Stimulated activated CD4-positive, alpha-beta T cell treated with anti-CD3 and anti-CD28 coated beads, Interleukin-15, amount 100 ng/mL, for 1 hour (primary cell): ENCODE results near the gene FRAT1.
"Not testable (repeated sequence)": the region's sequence is repeated elsewhere in the genome, so short reads cannot be mapped to it uniquely, and the experiment has no call there.

Experiments
- DNase-seq, 2 donors: peaks; one replicate each; pipeline ENCODE4 v3.0.0-alpha.2; 2020; ENCODE audit warnings: low read depth in 1 of 2, low spot score in 1 of 2

FRAT1 gene, protein sequence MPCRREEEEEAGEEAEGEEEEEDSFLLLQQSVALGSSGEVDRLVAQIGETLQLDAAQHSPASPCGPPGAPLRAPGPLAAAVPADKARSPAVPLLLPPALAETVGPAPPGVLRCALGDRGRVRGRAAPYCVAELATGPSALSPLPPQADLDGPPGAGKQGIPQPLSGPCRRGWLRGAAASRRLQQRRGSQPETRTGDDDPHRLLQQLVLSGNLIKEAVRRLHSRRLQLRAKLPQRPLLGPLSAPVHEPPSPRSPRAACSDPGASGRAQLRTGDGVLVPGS

DNA sequence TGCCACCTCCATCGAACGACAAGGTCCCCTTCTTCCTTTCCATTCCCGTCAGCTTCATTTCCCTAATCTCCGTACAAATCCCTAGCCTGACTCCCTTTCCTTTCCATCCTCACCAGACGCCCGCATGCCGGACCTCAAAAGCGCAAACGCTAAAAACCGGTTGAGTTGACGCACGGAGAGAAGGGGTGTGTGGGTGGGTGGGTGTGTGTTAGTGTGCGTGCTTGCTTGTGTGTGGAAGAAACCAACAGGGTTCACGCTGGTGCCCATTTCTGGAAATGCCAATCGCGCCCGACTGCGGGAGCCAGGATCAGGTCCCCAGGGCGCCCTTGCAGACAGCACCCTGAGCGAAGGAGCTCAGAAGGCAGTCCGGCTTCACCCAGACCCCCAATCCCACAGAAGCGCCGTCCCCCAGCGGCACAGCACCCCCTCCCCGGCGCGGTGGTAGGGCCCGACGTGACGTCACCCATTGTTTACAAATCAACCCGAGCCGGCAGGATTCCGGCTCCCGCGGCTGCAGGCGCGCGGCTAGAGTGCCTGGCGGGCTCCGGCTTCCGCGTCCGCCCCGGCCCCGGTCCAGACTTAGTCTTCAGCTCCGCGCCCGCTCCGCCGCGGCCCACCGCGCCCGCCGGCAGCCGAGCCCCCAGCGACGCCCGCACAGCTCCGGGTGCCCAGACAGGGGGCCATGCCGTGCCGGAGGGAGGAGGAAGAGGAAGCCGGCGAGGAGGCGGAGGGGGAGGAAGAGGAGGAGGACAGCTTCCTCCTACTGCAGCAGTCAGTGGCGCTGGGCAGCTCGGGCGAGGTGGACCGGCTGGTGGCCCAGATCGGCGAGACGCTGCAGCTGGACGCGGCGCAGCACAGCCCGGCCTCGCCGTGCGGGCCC, at the start of gene FRAT1:
FRAT1 (plus strand) TSS at position 500 of the 880 bp plus-strand sequence; CDS start at position 683, 183 bp downstream.
- peak; percentile 81 for DNase-seq

DNA sequence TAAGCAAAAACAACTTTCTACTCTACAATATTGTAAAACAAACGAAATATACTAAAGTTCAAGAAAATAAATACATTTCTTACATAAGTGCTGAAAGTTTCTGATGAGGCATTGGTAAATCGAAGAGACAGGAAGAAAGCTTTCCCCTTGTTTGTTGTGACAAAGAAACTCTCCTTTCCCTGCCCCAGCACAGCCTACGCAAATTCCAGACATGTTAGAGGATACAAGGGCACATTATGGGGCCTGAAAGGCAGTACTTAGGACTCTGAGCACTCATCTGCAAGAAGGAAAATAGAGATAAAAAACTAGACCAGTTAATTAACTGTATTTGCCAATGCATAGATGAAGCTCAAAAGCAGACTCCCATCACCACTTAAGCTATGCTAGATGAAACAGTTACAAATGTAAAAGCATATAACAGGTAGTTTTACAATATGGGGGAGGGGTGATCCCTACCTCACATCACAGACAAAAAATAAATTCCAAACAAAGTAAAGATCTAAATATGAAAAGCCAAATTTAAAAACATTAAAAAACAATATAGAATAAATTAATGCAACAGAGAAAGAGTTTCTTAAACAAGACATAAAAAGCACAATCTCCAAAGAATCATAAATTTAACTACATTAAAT, 48.4 kb upstream of the FRAT1 start:
- DNase-seq, result no peak

DNA sequence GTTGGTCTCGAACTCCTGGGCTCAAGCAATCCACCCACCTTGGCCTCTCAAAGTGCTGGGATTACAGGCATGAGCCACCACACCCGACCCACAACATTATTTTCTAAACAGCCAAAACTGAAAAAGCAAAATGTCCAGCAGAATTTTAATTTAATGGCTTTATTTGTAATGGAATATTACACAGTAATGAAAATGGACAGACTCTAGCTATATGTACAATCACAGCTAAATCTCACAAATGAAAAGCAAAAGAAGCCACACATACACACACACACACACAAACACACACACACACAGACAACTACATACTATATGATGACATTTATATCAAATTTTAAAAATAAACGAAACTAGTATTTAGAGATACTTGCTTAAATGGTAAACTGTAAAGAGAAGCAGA, 45.4 kb upstream of the FRAT1 start:
- DNase-seq, result no peak

DNA sequence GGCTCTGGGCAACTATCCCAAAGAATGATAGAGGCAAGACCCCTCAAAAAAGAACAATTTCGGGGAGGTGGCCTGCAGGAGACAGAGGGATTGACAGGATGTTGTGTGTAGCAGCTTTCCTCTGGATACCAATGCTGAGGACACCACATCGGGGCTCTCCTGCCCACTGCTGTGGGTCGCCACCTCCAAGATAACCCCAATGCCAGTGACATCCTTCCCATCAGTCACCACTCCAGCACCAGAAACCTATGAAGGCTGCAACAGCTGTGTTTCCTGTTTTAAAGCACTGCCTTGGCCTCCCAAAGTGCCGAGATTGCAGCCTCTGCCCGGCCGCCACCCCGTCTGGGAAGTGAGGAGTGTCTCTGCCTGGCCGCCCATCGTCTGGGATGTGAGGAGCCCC, 44.2 kb upstream of the FRAT1 start:
- DNase-seq, result no peak

DNA sequence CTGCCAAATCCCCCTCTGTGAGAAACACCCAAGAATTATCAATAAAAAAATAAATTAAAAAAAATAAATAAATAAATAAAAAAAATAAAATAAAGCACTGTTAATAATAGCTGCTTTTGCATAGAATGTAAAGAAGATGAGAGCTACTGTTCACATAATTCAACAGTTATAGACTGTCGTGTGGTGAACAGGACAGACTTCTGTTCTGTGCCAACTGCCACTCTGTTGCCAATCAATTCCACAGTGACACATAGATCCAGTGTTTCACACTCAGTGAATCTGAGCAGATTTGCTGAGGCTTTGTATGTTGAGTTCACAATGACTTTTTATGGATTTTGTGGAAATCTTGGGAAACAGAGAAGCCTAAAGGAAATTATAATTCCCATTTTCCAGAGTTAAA, 41.5 kb upstream of the FRAT1 start:
- DNase-seq, result no peak

DNA sequence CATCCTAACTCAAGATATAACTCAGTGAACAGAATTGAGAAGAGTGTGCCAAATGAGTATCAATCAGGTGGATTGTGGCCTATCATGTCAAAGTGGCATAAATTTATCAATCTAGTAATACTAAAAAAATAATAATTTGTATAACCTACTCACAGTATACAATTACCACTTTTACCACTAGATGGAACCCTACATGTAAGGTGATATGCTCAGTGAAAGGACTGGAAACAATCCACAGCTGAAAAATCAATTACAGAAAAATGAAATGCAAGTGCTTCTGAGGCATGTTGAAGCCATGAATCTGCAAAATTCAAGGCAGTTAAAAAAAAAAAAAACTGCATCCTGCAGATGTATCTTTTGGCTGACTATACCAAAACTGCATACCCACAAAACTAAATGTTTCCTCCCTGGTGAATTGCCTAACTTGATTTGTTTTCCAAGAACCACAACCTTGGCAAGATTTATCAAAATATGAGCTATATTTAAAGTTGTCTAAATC, 40.5 kb upstream of the FRAT1 start:
- DNase-seq, result no peak

DNA sequence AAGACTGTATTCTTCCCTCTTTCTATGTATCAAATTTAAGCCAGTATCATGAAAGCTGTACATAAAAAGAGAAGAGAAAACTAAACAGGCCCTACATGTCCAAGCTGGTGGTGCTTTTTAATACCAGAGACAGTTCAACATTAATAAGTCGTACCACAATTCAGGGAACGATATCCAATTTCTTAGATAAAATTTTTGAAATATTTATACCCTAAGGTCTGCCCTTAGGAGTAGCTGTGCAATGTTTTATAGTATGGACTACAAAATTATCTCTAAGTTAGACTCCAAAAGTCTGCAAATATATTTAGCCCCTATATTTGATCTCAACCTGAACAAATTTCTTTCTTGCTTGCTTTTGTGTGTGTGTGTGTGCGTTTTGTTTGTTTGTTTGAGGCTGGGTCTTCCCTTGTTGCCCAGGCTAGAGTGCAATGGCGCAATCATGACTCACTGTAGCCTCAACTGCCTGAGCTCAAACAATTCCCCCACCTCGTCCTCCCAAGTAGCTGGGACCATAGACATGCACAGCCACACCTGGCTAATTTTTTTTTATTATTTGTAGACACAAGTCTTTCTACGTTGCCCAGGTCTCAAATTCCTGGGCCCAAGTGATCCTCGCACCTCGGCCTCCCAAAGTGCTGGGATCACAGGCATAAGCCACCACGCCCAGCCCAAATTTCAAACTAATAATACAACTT, 39.8 kb upstream of the FRAT1 start:
- DNase-seq, result no peak

DNA sequence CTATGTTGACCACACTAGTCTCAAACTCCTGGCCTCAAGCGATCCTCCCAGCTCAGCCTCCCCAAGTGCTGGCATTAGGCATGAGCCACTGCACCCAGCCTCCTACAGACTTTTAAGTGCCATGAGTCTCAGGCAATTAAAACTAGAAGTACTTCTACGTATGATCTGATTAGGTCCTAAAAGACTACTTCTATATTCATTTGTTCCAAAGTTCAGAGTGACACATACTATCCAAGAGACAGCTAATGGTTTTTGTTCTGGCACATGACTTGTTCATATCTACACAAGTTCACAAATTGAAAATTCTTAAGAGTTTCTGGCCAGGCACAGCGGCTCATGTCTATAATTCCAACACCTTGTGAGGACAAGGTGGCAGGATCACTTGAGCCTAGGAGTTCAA, 38.3 kb upstream of the FRAT1 start:
- DNase-seq, result no peak

DNA sequence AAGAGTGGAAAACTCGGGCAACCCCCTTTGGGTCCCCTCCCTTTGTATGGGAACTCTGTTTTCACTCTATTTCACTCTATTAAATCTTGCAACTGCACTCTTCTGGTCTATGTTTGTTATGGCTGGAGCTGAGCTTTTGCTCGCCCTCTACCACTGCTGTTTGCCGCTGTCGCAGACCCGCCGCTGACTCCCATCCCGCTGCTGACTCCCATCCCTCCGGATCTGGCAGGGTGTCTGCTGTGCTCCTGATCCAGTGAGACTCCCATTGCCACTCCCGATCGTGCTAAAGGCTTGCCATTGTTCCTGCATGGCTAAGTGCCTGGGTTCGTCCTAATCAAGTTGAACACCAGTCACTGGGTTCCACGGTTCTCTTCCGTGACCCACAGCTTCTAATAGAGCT, 29.0 kb upstream of the FRAT1 start:
- DNase-seq, result not testable (repeated sequence)

DNA sequence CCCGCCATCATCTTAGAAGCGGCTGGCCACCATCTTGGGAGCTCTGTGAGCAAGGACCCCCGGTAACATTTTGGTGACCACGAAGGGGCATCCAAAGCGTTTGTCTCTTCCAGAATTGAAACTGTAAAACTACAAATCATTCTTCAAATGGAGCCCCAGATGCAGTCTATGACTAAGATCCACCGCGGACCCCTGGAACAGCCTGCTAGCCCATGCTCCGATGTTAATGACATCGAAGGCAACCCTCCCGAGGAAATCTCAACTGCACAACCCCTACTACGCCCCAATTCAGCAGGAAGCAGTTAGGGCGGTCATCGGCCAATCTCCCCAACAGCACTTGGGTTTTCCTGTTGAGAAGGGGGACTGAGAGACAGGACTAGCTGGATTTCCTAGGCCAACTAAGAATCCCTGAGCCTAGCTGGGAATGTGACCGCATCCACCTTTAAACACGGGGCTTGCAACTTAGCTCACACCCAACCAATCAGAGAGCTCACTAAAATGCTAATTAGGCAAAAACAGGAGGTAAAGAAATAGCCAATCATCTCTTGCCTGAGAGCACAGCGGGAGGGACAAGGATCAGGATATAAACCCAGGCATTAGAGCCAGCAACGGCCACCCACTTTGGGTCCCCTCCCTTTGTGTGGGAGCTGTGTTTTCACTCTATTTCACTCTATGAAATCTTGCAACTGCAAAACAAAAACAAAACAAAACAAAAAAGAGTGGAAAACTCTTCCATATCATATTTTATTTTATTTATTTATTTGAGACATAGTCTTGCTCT, 28.3 kb upstream of the FRAT1 start:
- DNase-seq, result not testable (repeated sequence)

DNA sequence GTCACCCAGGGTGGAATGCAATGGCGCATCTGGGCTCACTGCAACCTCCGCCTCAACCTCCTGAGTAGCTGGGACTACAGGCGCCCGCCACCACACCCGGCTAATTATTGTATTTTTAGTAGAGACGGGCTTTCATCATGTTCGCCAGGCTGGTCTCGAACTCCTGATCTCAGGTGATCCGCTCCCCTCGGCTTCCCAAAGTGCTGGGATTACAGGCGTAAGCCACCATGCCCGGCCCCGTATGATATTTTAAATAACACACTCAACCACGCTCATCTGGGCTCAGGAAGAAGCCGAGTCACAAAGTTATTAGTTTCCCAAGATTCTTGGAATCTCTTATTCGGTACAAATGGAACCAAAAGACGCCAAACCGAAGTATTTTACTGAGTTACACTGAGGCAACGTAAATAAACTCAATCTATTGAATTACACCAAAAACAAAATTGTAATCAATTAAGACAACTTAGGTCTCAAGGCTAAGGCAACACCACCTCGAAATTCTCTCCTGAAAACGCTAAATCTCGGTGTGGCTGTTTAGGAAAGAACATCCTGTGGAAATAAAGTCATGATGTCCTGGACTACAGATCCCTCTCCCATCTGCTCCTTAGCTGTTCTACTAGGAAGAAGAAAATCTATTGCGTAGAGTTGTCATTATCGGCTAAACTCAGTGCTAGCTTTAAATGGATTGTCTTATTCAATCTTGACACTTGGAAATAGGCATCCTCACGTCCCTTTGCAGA, 27.5 kb upstream of the FRAT1 start:
- no peak for DNase-seq

DNA sequence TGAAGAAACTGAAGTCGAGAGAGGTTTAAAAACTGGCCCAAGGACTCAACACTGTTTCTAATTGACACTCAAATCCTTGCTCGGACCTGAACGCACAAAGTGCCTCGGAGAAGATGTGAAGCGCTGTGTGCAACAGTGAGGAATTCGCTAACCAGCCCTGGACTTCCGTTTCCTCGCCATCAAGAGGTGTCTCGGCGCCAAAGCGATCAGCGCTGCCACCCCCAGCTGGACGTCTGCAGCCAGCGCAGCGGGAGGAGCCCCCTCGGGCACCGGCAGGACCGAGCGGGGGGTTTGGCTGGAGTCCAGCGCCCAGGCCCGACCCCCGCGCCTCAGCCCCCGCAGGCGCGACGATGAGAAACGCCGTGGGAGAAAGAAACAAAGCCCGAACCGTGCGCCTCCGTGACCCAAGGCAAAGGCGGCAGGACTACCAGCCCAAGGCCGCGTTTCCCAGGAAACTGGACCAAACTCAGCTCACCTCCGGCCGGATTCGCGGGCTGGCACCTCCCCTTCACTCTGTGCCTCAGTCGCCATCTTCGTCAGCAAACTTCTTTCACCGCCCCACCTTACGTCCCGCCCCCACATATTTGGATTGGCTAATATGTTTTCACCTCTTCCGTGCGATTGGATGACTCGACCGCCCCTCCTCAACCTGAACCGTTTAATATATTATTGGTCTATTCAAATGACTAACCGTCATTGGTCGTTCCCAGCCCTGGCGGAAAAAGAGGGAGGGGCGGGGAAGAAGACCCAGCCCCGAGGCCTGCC, 26.8 kb upstream of the FRAT1 start, which contains the start of gene ARHGAP19:
ARHGAP19 (minus strand) TSS at position 541 of the 765 bp plus-strand sequence; CDS start at position 531, 10 bp downstream.
- peak; percentile 72 to 82 for DNase-seq

DNA sequence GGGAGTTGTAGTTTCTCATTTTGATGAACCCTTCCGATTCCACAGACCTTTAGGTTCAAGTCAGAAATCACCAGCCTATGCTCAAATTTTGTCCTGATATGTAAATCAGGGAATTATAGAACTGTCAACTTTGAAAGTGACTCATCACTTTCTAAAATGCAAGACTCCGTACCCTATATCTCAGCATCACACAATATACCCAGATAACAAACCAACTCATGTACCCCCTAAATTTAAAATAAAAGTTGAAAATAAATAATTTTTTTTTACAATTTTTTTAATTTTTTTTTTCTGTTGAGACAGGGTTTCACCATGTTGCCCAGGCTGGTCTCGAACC, 26.2 kb upstream of the FRAT1 start:
- no peak for DNase-seq

DNA sequence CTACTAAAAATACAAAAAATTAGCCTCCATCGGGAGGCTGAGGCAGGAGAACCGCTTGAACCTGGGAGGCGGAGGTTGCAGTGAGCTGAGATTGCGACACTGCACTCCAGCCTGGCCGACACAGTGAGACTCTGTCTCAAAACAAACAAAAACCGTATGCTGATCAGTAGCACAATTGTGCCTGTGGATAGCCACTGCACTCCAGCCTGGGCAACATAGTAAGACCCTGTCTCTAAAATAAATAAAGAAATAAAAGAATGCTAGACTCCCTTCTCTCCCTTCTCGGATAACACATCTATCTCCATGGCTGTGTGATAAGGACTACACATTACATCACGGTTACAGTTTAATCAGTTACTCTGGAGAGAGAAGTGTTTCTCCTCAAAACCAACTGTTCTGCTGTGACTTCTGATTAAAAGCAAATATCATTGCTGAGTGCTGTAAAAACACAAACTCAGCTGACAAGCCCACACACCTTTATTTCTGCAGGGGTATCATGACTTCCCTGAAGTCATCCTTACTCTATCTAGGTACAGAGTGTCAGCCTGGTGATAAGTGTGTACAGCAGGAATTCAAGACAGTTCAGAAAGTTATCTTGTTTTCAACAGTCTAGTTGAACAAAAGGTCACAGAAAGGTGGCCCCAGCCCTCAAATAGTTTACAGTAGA, 21.4 kb upstream of the FRAT1 start:
- DNase-seq, result no peak

DNA sequence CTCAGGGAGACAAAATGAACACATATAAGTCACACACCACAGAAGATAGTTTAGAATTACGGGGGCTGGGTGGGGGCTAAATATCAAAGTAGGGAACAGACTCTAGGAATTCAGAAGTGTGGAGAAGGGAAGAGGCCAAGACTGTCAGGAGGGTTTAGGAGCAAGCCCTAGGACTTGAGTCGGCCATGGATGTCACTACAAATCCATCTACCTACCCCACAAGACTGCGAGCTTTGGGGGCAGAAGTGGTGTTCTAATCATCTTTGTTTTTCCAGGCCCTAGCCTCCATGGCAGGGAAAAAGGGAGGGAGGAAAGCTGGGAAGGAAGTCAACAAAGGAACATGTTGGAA, 20.9 kb upstream of the FRAT1 start:
- no peak for DNase-seq

DNA sequence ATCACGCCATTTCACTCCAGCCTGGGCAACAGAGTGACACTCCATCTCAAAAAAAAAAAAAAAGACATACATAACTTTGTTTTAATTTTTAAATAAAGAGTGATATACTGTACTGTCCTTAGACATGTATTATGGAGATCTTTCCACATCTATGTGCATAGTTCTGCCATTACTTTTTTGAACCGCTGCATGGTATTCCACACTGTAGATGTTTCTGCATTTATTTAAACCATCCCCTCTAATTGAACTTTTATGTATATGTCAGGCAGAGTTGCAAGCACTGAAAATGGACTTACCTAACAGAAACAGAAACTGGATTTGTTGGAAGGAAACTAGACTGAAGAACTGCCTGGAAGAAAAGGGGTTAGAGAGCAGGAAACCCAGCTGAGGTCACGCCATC, 18.1 kb upstream of the FRAT1 start:
- DNase-seq, result no peak

DNA sequence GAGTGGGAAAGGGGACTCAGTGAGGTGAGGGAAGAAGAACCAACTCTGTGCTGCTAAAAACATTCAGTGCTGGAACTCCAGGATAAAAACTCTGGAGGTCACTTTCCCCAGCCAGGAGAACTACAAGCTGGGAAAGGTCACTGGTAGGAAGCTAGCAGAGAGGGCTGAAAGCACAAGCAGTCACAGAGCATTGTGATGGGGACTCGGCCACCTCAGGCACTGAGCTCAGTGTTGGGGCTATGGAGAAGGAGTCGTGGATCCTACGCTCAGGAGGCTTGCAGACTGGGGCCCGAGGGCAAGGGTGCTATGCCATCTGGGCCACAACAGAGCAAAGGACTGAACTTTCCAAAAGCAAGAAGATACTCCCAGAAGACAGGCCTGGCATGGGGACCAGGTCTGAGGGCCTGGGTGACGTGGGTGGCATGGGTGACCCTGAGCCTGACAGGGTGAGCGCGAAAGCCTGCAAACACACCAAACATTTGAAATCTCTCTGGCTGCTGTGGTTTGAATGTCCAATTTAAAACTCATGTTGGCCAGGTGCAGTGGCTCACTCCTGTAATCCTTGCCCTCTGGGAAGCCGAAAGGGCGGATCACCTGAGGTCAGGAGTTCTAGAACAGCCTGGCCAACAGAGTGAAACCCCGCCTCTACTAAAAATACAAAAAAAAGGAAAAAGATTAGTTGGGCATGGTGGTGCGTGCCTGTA, 16.8 kb upstream of the FRAT1 start:
- DNase-seq, result no peak

DNA sequence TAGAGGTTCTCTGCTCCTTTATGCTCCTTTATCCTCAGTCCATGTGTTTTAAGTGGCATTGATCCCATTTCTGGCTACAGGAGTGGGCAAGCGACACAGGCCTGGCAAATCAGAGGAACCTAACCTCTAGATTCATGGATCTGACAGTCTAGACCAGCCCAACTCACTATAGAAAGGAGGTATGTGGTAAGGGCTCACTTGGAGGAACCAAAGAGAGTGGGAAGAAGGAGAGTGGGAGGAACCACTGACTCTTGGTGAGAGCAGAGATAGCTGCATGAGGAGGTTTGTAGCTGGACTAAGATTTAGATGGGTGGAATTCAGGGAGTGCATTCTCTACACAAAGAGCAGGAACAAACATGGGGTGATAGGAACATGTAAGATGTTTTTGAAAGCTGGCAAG, 11.6 kb upstream of the FRAT1 start:
- DNase-seq, result no peak
